ENCODE results near the gene RASAL2. TPM values are rescaled to one million over a fixed set of nuclear protein-coding genes. Genes with fewer than 3 reads are reported as not detected.
"Not testable (repeated sequence)": the region's sequence is repeated elsewhere in the genome, so short reads cannot be mapped to it uniquely, and the experiment has no call there.

The RASAL2 gene
- total and polyA plus RNA-seq, 2 of the 4 experiments (the other 2 are of a cell fraction) = 13.1 to 20.6 TPM

GRCh38 chr1:178311164-178311563 is 217.3 kb downstream of the RASAL2 start:
- DNase-seq (peak; percentile 37), ATAC-seq (ENCODE audit: low read depth) (peak; percentile 17; the same call in 1 of the 2 replicates)
- H3K9me1 ChIP-seq (ENCODE audit: insufficient read depth, low read length) = no peaks in the 10 kb centered on the region
- no peak overlapping the region for H3K27ac ChIP-seq (ENCODE audit: insufficient read depth, low read length)
- peak overlapping the region; percentile 3; the same call in 1 of the 2 replicates for H3K14ac ChIP-seq (replicated peaks; ENCODE audit: low read depth, low read length)
- no peaks in the 10 kb centered on the region for H3K9me3 ChIP-seq (ENCODE audit: control insufficient read depth, insufficient read depth, low read length)
- ChIA-PET CTCF (interaction anchor here (0.5 to 1.8 kb wide), 12 partner anchors 12 to 273 kb away, joined by 3 to 12 read pairs (median 4); no protein-coding TSS in a partner anchor), POLR2A (ENCODE audit: unreplicated experiment) (no interaction called here)
- H3K23ac ChIP-seq (ENCODE audit: low read depth, low read length) = no peak overlapping the region
- H2BK15ac ChIP-seq (ENCODE audit: low read depth, low read length) = no peak overlapping the region
- BruUV-seq (replicated peaks) = TSS peak; percentile 7
- H2AK5ac ChIP-seq (ENCODE audit: low read depth, low read length) = no peak overlapping the region; the same call in 1 of the 2 replicates
- H3K4me1 ChIP-seq (ENCODE audit: control insufficient read depth, insufficient read depth, low read length) = peaks cover 2% of the 10 kb centered on the region; the same call in 1 of the 2 replicates
- no peak overlapping the region for H4K8ac ChIP-seq (ENCODE audit: low read depth in 2 of 2, low read length in 2 of 2)
- intact Hi-C loops (cut with micrococcal nuclease) = loop anchor here (5.0 kb wide), 3 partner anchors 191 to 691 kb away; no protein-coding TSS in a partner anchor
- dilution Hi-C loops (cut with HindIII; ENCODE audit: low sequenced_read_pairs, unreplicated experiment) = no loop called here
- in situ Hi-C loops (cut with MboI; ENCODE audit: low sequenced_read_pairs) = loop anchor here (10.0 kb wide), 1 partner anchor 694 kb away; no protein-coding TSS in a partner anchor
- TF ChIP-seq BHLHE40 (IDR thresholded peaks at IDR 0.05; ENCODE audit: low read depth, low read length) = no peak
- TF ChIP-seq MAZ (IDR thresholded peaks at IDR 0.05; ENCODE audit: borderline replicate concordance, low read depth, low read length) = no peak
- TF ChIP-seq, protein P1, sequence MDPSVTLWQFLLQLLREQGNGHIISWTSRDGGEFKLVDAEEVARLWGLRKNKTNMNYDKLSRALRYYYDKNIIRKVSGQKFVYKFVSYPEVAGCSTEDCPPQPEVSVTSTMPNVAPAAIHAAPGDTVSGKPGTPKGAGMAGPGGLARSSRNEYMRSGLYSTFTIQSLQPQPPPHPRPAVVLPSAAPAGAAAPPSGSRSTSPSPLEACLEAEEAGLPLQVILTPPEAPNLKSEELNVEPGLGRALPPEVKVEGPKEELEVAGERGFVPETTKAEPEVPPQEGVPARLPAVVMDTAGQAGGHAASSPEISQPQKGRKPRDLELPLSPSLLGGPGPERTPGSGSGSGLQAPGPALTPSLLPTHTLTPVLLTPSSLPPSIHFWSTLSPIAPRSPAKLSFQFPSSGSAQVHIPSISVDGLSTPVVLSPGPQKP (IDR thresholded peaks at IDR 0.05; ENCODE audit: borderline replicate concordance, low read depth, low read length) = no peak
- no peak for TF ChIP-seq NFE2L2 (IDR thresholded peaks at IDR 0.05; ENCODE audit: low read depth, low read length)
- no peak for TF ChIP-seq SMC3 (IDR thresholded peaks at IDR 0.05; ENCODE audit: low read depth, low read length)
- no peak for TF ChIP-seq CHD1 (IDR thresholded peaks at IDR 0.05; ENCODE audit: low read depth, low read length)
- H3K18ac ChIP-seq (ENCODE audit: low read depth, low read length) = no peak overlapping the region
- H2BK120ac ChIP-seq (ENCODE audit: low read depth, low read length) = no peak overlapping the region
- no peak overlapping the region for H2AK9ac ChIP-seq (replicated peaks; ENCODE audit: low read depth, low read length, poor library complexity)
- H3K4me2 ChIP-seq (ENCODE audit: low read depth, low read length) = no peak overlapping the region
- no peak overlapping the region for H3K4ac ChIP-seq (ENCODE audit: low read depth, low read length)
- H3K4me3 ChIP-seq (ENCODE audit: insufficient read depth, low read depth, low read length) = no peak overlapping the region
- no CpG with 5 or more reads among the region's 1 CpG for WGBS, 2 experiments (ENCODE audit: extremely low coverage in 2 of 2, insufficient read length in 1 of 2)
- H3K9ac ChIP-seq (ENCODE audit: low read depth, low read length) = no peak overlapping the region
- no peaks in the 10 kb centered on the region for H3K36me3 ChIP-seq (ENCODE audit: control insufficient read depth, insufficient read depth, low read length)
- H3K56ac ChIP-seq (ENCODE audit: extremely low read depth, insufficient read depth, low read length) = no peak overlapping the region
- no peak overlapping the region for H4K91ac ChIP-seq (ENCODE audit: insufficient read depth, low read depth, low read length)
- H2AFZ ChIP-seq (replicated peaks; ENCODE audit: low read length, poor library complexity) = no peak overlapping the region
- H4K20me1 ChIP-seq (ENCODE audit: insufficient read depth, low read length) = peaks cover 3% of the 10 kb centered on the region; the same call in 1 of the 2 replicates
- no peak overlapping the region for H2BK5ac ChIP-seq (ENCODE audit: low read depth, low read length, poor library complexity, severe bottlenecking)
- peaks cover 12 to 13% of the 10 kb centered on the region in 2 experiments for H3K79me1 ChIP-seq (ENCODE audit: low read depth in 1 of 2, low read length in 2 of 2)
- H2BK20ac ChIP-seq (ENCODE audit: low read depth, low read length) = no peak overlapping the region
- no peak overlapping the region for H4K5ac ChIP-seq (ENCODE audit: low read depth, low read length)
- no peaks in the 10 kb centered on the region for H3K27me3 ChIP-seq (ENCODE audit: control insufficient read depth, insufficient read depth, low read length)

DNA sequence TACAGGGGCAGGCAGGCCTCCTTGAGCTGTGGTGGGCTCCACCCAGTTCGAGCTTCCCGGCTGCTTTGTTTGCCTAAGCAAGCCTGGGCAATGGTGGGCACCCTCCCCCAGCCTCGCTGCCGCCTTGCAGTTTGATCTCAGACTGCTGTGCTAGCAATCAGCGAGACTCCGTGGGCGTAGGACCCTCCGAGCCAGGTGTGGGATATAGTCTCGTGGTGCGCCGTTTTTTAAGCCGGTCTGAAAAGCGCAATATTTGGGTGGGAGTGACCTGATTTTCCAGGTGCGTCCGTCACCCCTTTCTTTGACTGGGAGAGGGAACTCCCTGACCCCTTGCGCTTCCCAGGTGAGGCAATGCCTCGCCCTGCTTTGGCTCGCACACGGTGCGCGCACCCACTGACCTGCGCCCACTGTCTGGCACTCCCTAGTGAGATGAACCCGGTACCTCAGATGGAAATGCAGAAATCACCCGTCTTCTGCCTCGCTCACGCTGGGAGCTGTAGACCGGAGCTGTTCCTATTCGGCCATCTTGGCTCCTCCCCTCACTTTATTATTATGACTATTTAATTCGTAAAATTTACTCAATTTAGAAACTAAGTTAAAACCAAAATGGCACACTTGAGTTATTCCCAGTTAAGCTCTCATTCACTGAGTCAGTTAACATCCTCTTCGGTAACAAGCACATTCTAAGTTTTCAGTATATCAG is 226.5 kb downstream of the RASAL2 start:
- H3K14ac ChIP-seq (replicated peaks; ENCODE audit: low read depth, low read length); H3K4me3 ChIP-seq (ENCODE audit: insufficient read depth, low read depth, low read length); ATAC-seq (ENCODE audit: low read depth); H2AK9ac ChIP-seq (replicated peaks; ENCODE audit: low read depth, low read length, poor library complexity); H2BK20ac ChIP-seq (ENCODE audit: low read depth, low read length); H2BK15ac ChIP-seq (ENCODE audit: low read depth, low read length); H2BK120ac ChIP-seq (ENCODE audit: low read depth, low read length); POLR2A ChIA-PET (ENCODE audit: unreplicated experiment); H4K91ac ChIP-seq (ENCODE audit: insufficient read depth, low read depth, low read length); CTCF ChIA-PET; H3K4ac ChIP-seq (ENCODE audit: low read depth, low read length); H2AFZ ChIP-seq (replicated peaks; ENCODE audit: low read length, poor library complexity); H4K8ac ChIP-seq (ENCODE audit: low read depth in 2 of 2, low read length in 2 of 2); in situ Hi-C loops (cut with MboI; ENCODE audit: low sequenced_read_pairs); H4K5ac ChIP-seq (ENCODE audit: low read depth, low read length); dilution Hi-C loops (cut with HindIII; ENCODE audit: low sequenced_read_pairs, unreplicated experiment); H3K4me2 ChIP-seq (ENCODE audit: low read depth, low read length); H3K18ac ChIP-seq (ENCODE audit: low read depth, low read length); BruUV-seq (replicated peaks); H3K23ac ChIP-seq (ENCODE audit: low read depth, low read length); H3K9ac ChIP-seq (ENCODE audit: low read depth, low read length); H2AK5ac ChIP-seq (ENCODE audit: low read depth, low read length); H3K27me3 ChIP-seq (ENCODE audit: control insufficient read depth, insufficient read depth, low read length); H3K56ac ChIP-seq (ENCODE audit: extremely low read depth, insufficient read depth, low read length); H4K20me1 ChIP-seq (ENCODE audit: insufficient read depth, low read length); H3K4me1 ChIP-seq (ENCODE audit: control insufficient read depth, insufficient read depth, low read length); intact Hi-C loops (cut with micrococcal nuclease); H3K9me3 ChIP-seq (ENCODE audit: control insufficient read depth, insufficient read depth, low read length); H3K36me3 ChIP-seq (ENCODE audit: control insufficient read depth, insufficient read depth, low read length); H3K9me1 ChIP-seq (ENCODE audit: insufficient read depth, low read length); H2BK5ac ChIP-seq (ENCODE audit: low read depth, low read length, poor library complexity, severe bottlenecking); H3K27ac ChIP-seq (ENCODE audit: insufficient read depth, low read length); DNase-seq: not testable (repeated sequence)
- peaks cover 3 to 14% of the 10 kb centered on the region in 2 experiments; a peak in 3 of 4 replicates for H3K79me1 ChIP-seq (ENCODE audit: low read depth in 1 of 2, low read length in 2 of 2)
- no CpG with 5 or more reads among the region's 30 CpGs for WGBS, 2 experiments (ENCODE audit: extremely low coverage in 2 of 2, insufficient read length in 1 of 2)
